ENCODE data around the gene ANKS1B.

The ANKS1B gene

GRCh38 chr12:99619389-99620158 lies 365.2 kb downstream of the ANKS1B start:
- peak; percentile 88 for ATAC-seq

GRCh38 chr12:99618657-99619056 lies 366.1 kb downstream of the ANKS1B start:
- TF ChIP-seq TSHZ2 (CRISPR knock-in tag; IDR thresholded peaks at IDR 0.05) (no peak), CSRNP3 (CRISPR knock-in tag; IDR thresholded peaks at IDR 0.05) (no peak), ISL1 (CRISPR knock-in tag; IDR thresholded peaks at IDR 0.05) (no peak), CSDC2 (CRISPR knock-in tag; IDR thresholded peaks at IDR 0.05) (no peak), ZNF565 (CRISPR knock-in tag; conservative IDR thresholded peaks at IDR 0.05; ENCODE audit: low read depth) (no peak), OSR1 (CRISPR knock-in tag; IDR thresholded peaks at IDR 0.05) (no peak), SNAI2 (CRISPR knock-in tag; IDR thresholded peaks at IDR 0.05) (no peak), GLIS3 (CRISPR knock-in tag; IDR thresholded peaks at IDR 0.05) (no peak), ZC3H10 (CRISPR knock-in tag; IDR thresholded peaks at IDR 0.05) (no peak), CREB5 (CRISPR knock-in tag; IDR thresholded peaks at IDR 0.05; ENCODE audit: low read depth) (no peak), POU6F1 (CRISPR knock-in tag; IDR thresholded peaks at IDR 0.05; ENCODE audit: borderline replicate concordance, low read depth) (no peak), RARB (CRISPR knock-in tag; IDR thresholded peaks at IDR 0.05) (no peak), PPARA (CRISPR knock-in tag; IDR thresholded peaks at IDR 0.05; ENCODE audit: borderline replicate concordance) (no peak), PATZ1 (CRISPR knock-in tag; IDR thresholded peaks at IDR 0.05; ENCODE audit: borderline replicate concordance) (no peak), ZNF70 (CRISPR knock-in tag; IDR thresholded peaks at IDR 0.05) (no peak), ESRRG (CRISPR knock-in tag; IDR thresholded peaks at IDR 0.05) (no peak), BACH2 (CRISPR knock-in tag; IDR thresholded peaks at IDR 0.05; ENCODE audit: borderline replicate concordance) (no peak), ZFP3 (CRISPR knock-in tag; IDR thresholded peaks at IDR 0.05) (no peak), ZNF8 (CRISPR knock-in tag; IDR thresholded peaks at IDR 0.05) (no peak)
- peak; percentile 65 for ATAC-seq

More at GRCh38 chr12:99619389-99620158, 365.2 kb downstream of the ANKS1B start:
- TF ChIP-seq GLIS3 (CRISPR knock-in tag; IDR thresholded peaks at IDR 0.05) (no peak), PATZ1 (CRISPR knock-in tag; IDR thresholded peaks at IDR 0.05; ENCODE audit: borderline replicate concordance) (no peak), ZNF565 (CRISPR knock-in tag; conservative IDR thresholded peaks at IDR 0.05; ENCODE audit: low read depth) (no peak), ESRRG (CRISPR knock-in tag; IDR thresholded peaks at IDR 0.05) (no peak), ZNF70 (CRISPR knock-in tag; IDR thresholded peaks at IDR 0.05) (no peak), ARNTL (CRISPR knock-in tag; IDR thresholded peaks at IDR 0.05; ENCODE audit: borderline replicate concordance, low read depth) (no peak), ZFP30 (CRISPR knock-in tag; IDR thresholded peaks at IDR 0.05) (no peak), CSRNP3 (CRISPR knock-in tag; IDR thresholded peaks at IDR 0.05) (no peak), CSDC2 (CRISPR knock-in tag; IDR thresholded peaks at IDR 0.05) (no peak), ZNF8 (CRISPR knock-in tag; IDR thresholded peaks at IDR 0.05) (no peak), SNAI2 (CRISPR knock-in tag; IDR thresholded peaks at IDR 0.05) (no peak), BACH2 (CRISPR knock-in tag; IDR thresholded peaks at IDR 0.05; ENCODE audit: borderline replicate concordance) (no peak)
